ENCODE measurements around the gene MTUS2. TPM values are rescaled to one million over a fixed set of nuclear protein-coding genes. Genes with fewer than 3 reads are reported as not detected.

The MTUS2 gene
- total RNA-seq, 1 experiment from 2014 or later = 0.35 TPM

DNA sequence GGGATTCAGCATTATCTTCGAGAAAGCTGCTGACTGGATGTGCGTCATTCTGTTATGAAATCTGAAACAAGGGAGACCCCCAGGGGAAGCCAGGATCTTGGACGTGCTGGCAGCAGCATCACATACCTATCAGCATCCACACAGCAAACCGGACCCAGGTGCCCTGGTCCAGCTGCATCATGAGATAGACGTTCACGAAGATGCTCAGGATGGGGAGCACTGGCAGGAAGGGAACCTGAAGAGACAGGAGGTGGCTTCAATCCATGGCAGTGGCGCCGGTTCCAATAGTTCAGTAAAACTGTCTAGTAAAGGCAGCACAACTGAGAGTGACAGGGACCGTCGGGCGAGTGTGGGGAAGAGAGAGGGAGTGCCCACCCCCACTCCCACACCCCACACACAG lies 695.9 kb downstream of the MTUS2 start:
- no peak overlapping the region for H2BK15ac ChIP-seq (ENCODE audit: low read depth, low read length)
- H3K36me3 Mint-ChIP-seq (ENCODE audit: insufficient read depth in 1 of 3, low read depth in 3 of 3) = peaks cover 48 to 94% (median 79%) of the 10 kb centered on the region in 3 experiments; a peak in 6 of 7 replicates
- no peak overlapping the region for H2AFZ ChIP-seq (ENCODE audit: low read length)
- H3K4me2 ChIP-seq (ENCODE audit: insufficient read depth, insufficient read length, low read length) = no peak overlapping the region
- no peaks in the 10 kb centered on the region for H3K23me2 ChIP-seq (ENCODE audit: insufficient read length, low read depth, low read length, poor library complexity, severe bottlenecking)
- no CpG with 5 or more reads among the region's 11 CpGs for WGBS (ENCODE audit: extremely low coverage, insufficient read length, low lambda C conversion rate)
- no peaks in the 10 kb centered on the region for H3K27me3 Mint-ChIP-seq (ENCODE audit: low read depth)
- no peaks in the 10 kb centered on the region for H3K79me2 ChIP-seq (ENCODE audit: insufficient read depth, low read length)
- H3K4me1 Mint-ChIP-seq = peaks cover 0 to 2% of the 10 kb centered on the region in 2 experiments; a peak in 1 of 4 replicates
- H3T11ph ChIP-seq (ENCODE audit: low read length) = no peak overlapping the region
- H3K14ac ChIP-seq (ENCODE audit: insufficient read depth, low read length) = no peak overlapping the region
- H3K18ac ChIP-seq (ENCODE audit: insufficient read length, low read depth, low read length) = no peak overlapping the region
- no peak overlapping the region for H2BK120ac ChIP-seq (ENCODE audit: low read depth, low read length, poor library complexity, severe bottlenecking)
- H3K4me3 Mint-ChIP-seq = no peak overlapping the region
- H3K79me1 ChIP-seq (ENCODE audit: insufficient read depth, low read depth, low read length, poor library complexity, severe bottlenecking) = peaks cover 2% of the 10 kb centered on the region
- no peak overlapping the region for H3K9ac ChIP-seq (ENCODE audit: extremely low read depth, insufficient read length, low read length)
- no peaks in the 10 kb centered on the region for H3K4me1 ChIP-seq (ENCODE audit: insufficient read depth, low read length)
- H4K20me1 ChIP-seq (ENCODE audit: control insufficient read depth, insufficient read depth, insufficient read length) = peaks cover 3% of the 10 kb centered on the region
- no peak overlapping the region for H2BK20ac ChIP-seq (ENCODE audit: low read depth, low read length, poor library complexity, severe bottlenecking)
- no peak overlapping the region for H3K23ac ChIP-seq (ENCODE audit: insufficient read length, low read depth, low read length)
- no peak overlapping the region for H2BK5ac ChIP-seq (ENCODE audit: insufficient read length, low read length)
- DNase-seq = no peak
- H3K9me3 Mint-ChIP-seq = no peaks in the 10 kb centered on the region
- H4K8ac ChIP-seq (replicated peaks; ENCODE audit: insufficient read length, low read depth, low read length) = no peak overlapping the region
- H2AK5ac ChIP-seq (ENCODE audit: insufficient read length, low read length) = no peak overlapping the region
- no peak overlapping the region for H2BK12ac ChIP-seq (ENCODE audit: insufficient read length, low read depth, low read length)
- no peaks in the 10 kb centered on the region for H3K9me3 ChIP-seq (ENCODE audit: control insufficient read depth, low read depth, low read length)
- no peak overlapping the region for H3K27ac ChIP-seq (ENCODE audit: insufficient read length, low read depth, low read length)
- TF ChIP-seq, protein P1, sequence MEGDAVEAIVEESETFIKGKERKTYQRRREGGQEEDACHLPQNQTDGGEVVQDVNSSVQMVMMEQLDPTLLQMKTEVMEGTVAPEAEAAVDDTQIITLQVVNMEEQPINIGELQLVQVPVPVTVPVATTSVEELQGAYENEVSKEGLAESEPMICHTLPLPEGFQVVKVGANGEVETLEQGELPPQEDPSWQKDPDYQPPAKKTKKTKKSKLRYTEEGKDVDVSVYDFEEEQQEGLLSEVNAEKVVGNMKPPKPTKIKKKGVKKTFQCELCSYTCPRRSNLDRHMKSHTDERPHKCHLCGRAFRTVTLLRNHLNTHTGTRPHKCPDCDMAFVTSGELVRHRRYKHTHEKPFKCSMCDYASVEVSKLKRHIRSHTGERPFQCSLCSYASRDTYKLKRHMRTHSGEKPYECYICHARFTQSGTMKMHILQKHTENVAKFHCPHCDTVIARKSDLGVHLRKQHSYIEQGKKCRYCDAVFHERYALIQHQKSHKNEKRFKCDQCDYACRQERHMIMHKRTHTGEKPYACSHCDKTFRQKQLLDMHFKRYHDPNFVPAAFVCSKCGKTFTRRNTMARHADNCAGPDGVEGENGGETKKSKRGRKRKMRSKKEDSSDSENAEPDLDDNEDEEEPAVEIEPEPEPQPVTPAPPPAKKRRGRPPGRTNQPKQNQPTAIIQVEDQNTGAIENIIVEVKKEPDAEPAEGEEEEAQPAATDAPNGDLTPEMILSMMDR (conservative IDR thresholded peaks at IDR 0.05) = no peak
- H3K27me3 ChIP-seq (ENCODE audit: insufficient read depth, low read length) = no peaks in the 10 kb centered on the region
- H3K56ac ChIP-seq (ENCODE audit: insufficient read length, low read depth, low read length) = no peak overlapping the region
- H3K27ac Mint-ChIP-seq = no peak overlapping the region
- no peak overlapping the region for H4K91ac ChIP-seq (ENCODE audit: insufficient read length, low read depth, low read length)
- no peak overlapping the region for H4K5ac ChIP-seq (ENCODE audit: insufficient read length, low read depth, low read length)
- H3K4ac ChIP-seq (ENCODE audit: low read depth, low read length) = no peak overlapping the region

All from H9 (cell line).